HG02981 (cell line): ENCODE results near the gene FGFR4.
A peak's percentile ranks its signal among the peaks of the same experiment; 100 is the strongest.

Source experiments
- ATAC-seq: cut with Tn5 transposase; IDR thresholded peaks from one replicate; pipeline ENCODE4 v1.9.1; 2021; ENCODE audit warnings: mild to moderate bottlenecking, moderate library complexity; ENCODE audit not compliant: unreplicated experiment

FGFR4 gene

DNA sequence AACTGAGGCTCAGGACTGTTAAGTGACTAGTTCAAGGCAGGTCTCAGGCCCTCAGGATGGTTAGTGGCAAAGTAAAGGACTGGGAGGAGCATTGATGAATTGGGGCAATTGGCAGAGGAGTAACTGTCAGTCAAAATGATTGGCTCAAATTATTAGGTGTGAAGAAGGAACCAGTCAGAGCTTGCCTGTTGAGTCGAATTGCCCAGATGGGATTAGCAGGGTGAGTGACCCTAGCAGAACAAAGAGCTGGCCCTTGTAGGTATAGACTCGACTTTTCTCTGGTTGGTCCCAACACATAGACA is 44.3 kb downstream of the FGFR4 start:
- no peak for ATAC-seq

DNA sequence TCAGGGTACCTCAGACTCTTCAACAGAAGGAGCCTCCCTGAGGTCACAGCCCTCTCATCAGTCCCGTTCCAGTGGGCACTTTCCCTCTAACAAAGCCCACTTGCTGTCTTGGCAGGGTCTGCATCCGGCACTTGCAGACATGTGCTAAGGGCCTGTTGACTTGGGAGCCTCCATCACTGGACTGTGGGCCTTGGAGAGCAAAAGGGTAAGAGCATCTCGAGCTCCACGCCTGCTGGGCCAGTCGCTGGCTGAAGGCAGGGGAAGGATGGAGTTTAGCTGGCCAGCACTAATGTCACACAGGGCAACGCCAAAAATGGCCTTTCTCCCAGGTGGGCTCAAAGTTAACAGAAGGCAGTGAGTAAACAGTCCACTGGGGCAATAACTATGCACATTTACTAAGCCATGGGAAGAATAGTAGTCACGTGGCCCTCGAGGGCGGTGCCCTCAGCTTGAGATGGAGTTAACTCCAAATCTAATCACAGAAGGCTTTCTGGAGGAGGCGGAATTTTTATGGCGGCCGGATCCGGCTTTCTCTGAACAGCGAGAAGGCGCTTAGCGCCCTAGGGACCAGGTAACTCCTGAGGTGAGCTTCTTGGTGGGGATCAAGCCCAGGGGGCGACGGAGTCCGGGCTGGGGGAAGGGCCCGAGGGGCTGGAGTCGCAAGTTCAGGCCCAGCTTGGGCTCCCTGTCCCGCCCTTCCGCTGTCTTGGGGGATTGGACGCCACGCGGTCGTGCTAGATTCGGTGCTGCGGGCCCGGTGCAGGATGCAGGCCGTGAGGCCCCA is 44.8 kb downstream of the FGFR4 start:
- no peak for ATAC-seq

DNA sequence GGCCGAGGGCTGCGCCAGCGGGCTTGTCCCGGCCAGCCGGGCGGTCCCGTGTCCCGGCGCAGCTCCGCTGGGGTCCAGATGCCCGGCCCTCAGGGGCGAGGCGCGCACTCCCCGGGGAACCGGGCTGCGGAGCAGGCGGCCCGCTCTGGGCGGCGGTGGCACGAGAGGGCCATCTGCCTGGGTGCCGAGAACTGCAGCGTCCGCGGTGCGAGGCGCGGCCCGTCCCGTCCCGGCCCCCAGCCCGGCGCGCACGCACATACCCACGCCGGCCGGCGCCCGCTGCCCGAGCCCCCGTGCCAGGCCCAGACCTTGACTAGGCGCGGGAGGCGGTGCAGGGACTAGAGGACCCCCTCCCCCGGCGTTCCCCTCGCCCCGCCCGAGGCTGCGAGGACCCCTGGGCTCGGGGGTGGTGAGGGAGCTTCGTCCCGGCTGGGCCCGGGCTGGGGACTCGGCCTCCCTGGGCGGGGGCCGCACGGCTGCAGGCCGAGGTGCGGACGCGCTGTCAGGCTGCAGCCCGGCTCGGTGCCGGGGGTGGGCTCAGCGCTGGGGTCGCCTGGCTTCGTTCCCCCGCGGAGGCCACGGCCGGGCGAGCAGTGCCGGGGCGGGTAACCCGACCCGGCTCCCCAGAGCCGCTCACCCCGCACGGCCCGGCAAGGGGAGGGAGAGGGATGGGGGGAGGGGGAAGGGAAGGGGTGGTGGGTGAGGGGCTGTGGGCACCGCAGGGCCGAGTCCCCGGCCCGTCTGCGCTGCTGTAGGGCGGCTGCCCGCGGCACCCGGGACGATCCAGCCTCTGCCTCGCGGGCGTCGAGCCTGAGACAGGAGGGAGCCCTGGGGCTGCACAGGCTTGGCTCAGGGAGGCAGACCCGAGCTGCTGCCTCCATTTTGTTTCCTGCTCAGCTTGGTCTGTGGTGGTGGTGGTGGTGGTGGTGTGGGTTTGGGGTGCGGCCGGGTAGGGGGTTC is 45.7 kb downstream of the FGFR4 start:
- peak; percentile 7 for ATAC-seq

DNA sequence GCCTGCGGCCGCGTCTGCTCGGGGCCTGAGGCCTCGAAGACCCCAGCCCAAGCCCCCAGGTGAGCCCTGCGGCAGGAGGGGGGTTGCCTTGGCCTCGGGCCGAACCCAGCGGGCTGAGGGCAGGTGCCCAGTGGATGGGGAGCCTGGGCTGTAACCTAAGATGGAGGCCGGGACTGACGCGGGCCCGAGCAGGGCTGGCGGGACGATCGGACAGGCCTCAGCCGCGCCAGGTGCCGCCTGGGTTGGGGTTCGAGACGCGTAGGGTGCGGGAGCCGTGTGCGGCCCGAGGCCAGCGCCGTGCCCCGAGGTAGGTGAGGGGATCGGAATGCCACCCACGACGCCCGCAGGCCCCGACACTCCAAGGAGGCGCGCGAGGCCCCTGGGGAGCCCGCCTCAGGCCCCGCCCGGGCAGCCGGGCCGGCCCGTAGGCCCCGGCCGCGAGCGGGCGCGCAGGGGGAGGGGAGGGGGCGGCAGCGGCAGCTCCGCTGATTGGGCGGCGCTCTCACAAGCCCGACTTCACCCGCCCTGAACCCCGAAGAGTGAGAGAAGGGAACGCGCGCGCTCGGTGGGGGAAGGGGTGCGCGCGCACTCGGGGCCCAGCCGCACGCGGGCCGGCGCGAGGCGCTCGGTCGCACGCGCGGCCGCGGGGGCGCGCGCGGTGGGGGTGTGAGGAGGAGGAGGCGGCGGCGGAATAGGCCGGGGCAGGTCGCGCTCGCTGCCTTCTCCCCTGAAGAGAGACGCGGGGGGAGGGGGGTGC is 46.6 kb downstream of the FGFR4 start, which contains the start of gene NSD1:
Gene NSD1, plus strand, starts transcription at position 678 of the 757 bp plus-strand sequence. CDS start 1,331 bp downstream, outside the sequence.
- ATAC-seq: peak; percentile 68

DNA sequence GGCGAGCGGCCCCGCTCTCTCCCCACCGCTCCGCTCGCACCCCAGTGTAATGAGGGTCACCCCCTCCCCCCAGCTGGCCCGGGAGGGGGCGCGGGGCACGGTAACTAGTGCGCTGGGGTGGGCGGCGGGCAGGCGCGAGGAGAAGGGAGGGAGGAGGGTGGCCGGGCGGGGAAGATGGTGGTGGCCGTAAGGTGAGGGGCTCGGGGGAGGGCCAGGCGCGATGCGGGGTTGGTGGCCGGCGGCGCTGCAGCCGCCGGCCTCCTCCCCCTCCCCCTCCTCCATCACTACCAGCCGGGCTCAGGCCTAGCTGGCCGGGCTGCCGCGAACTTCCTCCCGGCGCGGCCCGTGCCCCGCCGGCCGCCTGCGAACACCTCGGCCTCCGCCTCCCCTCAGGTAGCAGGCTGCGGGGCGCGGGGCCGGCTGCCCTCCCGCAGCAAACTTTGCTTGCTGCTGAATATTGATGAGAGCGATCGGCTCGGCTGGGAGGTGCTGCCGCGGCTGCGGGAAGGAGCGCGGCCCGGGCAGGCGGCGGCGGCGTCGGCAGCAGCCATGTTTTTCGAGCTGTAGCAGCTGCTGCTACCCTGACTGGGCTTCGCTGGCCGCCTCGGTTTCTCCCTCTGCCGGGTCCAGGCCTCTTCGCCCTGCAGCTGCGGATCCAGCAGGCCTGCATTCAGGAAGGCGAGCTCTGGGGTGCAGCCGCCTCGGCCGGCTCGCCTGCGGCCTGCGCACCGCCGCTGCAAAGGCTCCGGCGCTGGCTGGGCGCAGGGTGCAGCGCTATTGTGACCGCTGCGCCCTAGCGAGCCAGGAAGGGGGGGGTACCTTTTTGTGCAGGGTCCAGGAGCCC is 47.4 kb downstream of the FGFR4 start:
- peak; percentile 21 for ATAC-seq

DNA sequence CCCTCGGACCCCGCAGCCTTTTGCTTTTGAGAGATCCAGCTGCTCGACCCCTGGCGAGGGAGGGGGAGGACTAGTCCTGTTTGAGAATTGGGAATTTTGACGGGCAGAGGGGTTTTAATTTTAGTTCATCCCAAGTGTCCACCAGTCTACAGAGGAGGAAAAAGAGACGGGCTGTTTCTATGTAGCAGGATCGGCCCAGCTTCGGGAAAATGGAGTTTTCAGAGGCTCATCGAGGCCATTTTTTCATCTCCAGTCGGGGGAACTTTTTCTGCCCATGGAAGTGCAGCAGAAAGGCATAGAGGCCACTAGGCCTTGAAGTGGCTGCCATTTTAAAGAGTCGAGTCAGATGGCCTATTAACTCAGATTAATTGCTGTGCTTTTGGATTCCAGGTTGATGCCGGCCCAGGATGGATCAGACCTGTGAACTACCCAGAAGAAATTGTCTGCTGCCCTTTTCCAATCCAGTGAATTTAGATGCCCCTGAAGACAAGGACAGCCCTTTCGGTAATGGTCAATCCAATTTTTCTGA is 48.0 kb downstream of the FGFR4 start:
- ATAC-seq: no peak

DNA sequence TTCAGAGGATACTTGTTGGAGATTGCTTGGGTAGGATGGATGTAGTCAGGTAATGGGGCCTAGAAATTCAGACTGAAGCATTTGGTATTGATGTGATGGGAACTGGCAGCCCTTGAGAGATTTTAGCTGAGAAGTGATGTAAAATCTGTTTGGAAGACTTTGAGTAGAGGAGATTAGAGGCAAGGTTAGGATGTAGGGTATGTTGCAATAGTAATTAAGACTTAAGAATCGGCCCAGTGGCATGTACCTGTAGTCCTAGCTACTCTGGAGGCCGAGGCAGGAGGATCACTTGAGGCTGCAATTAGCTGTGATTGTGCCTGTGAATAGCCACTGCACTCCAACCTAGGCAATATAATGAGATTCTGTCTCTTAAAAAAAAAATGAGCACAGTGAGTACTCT is 53.6 kb downstream of the FGFR4 start:
- no peak for ATAC-seq

DNA sequence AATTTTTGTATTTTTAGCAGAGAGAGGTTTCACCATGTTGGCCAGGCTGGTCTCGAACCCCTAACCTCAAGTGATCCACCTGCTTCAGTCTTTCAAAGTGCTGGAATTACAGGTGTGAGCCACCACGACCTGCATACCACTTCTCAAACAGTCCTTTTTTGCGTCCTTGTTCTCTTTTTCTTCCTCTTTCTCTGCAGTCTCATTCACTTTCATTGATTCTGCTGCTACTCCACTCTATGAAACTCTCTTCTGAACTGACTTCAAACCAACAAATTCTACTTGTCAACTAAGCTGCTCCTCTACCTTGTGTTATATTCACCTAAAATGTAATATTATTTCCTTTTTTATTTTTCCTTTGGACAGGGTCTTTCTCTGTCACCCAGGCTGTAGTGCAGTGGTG is 54.8 kb downstream of the FGFR4 start:
- no peak for ATAC-seq

DNA sequence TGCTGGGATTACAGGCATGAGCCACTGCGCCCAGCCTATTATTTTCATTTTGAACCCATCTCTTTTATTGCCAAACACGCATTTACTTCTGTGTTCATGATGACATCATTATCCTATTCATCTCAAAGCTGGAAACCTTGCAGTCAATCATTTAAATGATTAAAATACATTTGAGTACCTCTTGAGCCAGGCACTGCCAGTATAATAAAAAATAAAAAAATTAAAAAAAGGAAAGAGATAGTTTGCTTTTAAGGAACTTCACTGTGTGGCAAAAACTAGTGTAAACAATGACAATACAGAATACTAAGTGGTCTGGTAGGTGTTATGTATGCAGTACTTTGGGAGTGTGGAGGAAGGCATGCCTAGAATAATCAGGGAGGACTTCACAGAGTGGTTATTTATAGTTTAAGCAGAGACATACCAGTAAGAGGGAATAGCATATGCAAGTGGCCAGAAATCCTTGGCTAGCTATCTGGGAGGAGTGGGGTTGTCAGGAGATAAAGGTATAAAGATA is 55.4 kb downstream of the FGFR4 start:
- ATAC-seq: no peak

DNA sequence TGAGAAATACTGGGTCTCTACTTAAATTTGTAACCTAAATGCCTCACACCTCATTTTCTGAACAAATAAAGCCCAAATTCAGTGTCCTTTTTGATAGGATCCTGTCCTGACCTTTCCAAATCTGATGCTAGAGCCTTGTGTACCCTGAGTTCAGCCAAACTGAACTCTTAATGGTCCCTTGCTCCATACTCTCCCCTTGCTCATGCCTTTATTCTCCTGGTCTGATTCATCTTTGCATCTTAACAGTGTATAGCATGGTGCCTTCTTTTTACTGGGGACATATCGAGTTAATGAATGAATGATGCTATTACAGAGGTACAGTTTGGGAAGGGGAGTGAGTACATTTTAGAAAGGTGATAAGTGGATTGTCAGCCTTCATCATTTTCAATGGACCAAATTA is 56.1 kb downstream of the FGFR4 start:
- ATAC-seq: no peak

DNA sequence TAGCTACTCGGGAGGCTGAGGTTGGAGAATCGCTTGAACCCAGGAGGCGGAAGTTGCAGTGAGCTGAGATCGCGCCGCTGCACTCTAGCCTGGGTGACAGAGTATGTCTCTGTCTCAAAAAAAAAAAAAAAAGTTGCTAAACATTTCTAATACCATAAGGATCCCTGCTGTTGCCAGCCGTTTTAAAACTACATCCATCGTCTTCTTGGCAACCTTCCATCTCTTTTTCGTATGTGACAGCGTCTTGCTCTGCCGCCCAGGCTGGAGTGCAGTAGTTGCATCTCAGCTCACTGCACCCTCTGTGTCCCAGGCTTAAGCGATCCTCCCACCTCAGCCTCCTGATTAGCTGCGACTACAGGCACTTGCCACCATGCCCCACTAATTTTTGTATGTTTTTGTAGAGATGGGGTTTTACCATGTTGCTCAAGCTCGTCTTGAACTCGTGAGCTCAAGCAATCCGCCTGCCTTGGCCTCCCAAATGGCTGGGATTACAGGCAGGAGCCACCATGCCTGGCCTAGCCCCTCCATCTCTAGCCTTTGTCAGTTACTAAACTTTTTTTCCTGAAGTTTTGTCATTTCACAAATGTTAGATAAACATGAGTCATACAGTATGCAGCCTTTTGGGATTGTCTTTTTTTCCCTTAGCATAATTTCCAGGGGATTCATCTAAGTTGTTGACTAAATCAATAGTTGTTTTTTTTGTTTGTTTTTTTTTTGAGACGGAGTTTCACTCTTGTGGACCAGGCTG is 60.4 kb downstream of the FGFR4 start:
- ATAC-seq: no peak
